ENCODE data around the gene CHKA. TPM values are rescaled to one million over a fixed set of nuclear protein-coding genes. Genes with fewer than 3 reads are reported as not detected.

Gene CHKA
- polyA plus RNA-seq, 1 donor (not counting 4 experiments of a cell fraction or from before 2014, with no cell fraction given) = 7.1 TPM

DNA sequence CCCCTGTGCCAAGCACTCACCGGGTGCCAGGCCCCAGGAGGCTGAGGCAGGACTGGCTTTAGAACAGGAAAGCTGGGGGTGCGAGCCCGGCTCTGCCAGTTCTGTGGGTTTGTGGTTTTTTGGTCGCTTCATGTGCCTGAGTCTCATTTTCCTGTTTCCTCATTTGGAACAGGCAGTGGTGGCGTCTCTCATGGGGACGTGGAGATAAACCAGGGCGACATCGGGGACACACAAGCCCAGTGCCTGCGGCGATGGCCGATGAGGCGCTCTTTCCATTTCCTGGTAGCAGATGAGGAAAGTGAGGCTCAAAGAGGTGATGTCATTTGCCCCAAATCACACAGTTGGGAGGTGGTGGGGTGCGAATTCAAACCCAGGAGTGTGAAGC is 20.8 kb upstream of the CHKA start:
- dilution Hi-C loops (cut with MboI; ENCODE audit: extremely low pct_ligation_motif_present, low sequenced_read_pairs) = no loop called here
- H3K27ac ChIP-seq (ENCODE audit: control insufficient read depth, insufficient read depth, low read length) = no peak overlapping the region

DNA sequence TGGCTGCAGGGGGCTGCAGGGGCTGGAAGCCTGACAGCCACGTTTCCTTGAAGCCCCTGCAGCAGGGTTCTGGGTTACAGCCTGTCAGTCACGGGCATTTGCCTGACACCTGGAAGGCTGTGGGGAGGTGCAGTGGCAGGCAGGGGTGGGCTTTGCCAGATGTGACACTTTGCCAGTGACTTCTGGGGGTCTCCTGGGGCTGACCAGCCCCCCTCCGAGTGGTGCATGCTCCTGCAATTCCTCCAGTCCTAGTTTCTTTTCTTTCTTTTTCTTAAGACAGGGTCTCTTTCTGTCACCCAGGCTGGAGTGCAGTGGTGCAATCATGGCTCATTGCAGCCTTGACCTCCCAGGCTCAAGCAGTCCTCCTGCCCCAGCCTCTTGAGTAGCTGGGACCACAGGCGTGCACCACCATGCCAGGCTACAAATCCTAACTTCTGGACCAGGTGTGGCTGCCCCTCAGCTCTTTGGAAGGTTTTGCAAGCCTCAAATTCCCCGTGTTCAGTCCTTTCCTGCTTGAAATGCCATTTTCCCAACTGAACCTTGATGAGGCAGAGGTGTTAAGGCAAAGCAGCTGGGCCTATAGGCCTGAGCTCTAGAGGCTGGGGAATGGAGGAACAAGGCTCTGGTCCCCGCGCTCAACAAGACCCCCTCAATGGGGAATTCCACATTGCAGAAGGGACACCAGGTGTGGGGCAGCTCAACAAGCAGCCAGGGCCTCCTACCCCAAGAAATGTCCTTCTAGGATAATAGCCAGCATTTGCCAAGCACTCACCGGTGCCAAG is 20.2 kb upstream of the CHKA start:
- H3K27ac ChIP-seq (ENCODE audit: control insufficient read depth, insufficient read depth, low read length) = no peak overlapping the region
- H2AFZ ChIP-seq (ENCODE audit: control insufficient read depth, low read length) = no peak overlapping the region
- H3K79me2 ChIP-seq (ENCODE audit: control insufficient read depth, insufficient read depth, low read length) = no peaks in the 10 kb centered on the region
- DNase-seq (ENCODE audit: low read depth, low spot score) = no peak
- H3K9me3 ChIP-seq (ENCODE audit: control insufficient read depth, low read depth, low read length) = no peaks in the 10 kb centered on the region
- no peak overlapping the region for H3K9ac ChIP-seq (ENCODE audit: control insufficient read depth, extremely low read depth, insufficient read depth, low read length)
- no peaks in the 10 kb centered on the region for H3K4me1 ChIP-seq (ENCODE audit: control insufficient read depth, extremely low read depth, insufficient read depth, low read length)
- no peaks in the 10 kb centered on the region for H4K20me1 ChIP-seq (ENCODE audit: control insufficient read depth, extremely low read depth, insufficient read depth, low read length)
- no peaks in the 10 kb centered on the region for H3K9me1 ChIP-seq (ENCODE audit: control insufficient read depth, extremely low read depth, insufficient read depth, low read length)
- H3K27me3 ChIP-seq (ENCODE audit: control insufficient read depth, extremely low read depth, insufficient read depth, low read length) = peaks cover 4% of the 10 kb centered on the region
- TF ChIP-seq EZH2 (IDR thresholded peaks at IDR 0.05; ENCODE audit: low read length) = no peak
- no peak for TF ChIP-seq CTCF (optimal IDR thresholded peaks at IDR 0.05 in 1 of 3, IDR thresholded peaks at IDR 0.05 in 1 of 3, conservative IDR thresholded peaks at IDR 0.05 in 1 of 3; ENCODE audit: extremely low read depth in 1 of 3, insufficient read depth in 2 of 3, low read length in 3 of 3)
- H3K36me3 ChIP-seq (ENCODE audit: control insufficient read depth in 2 of 2, extremely low read depth in 1 of 2, insufficient read depth in 2 of 2, low read length in 2 of 2) = no peaks in the 10 kb centered on the region
- H3K4me2 ChIP-seq (ENCODE audit: control insufficient read depth, extremely low read depth, insufficient read depth, low read depth, low read length) = no peak overlapping the region
- dilution Hi-C loops (cut with MboI; ENCODE audit: extremely low pct_ligation_motif_present, low sequenced_read_pairs) = no loop called here
- no peak for FAIRE-seq
- no peak overlapping the region for H3K4me3 ChIP-seq (ENCODE audit: control insufficient read depth in 2 of 3, extremely low read depth in 1 of 3, insufficient read depth in 2 of 3, low read depth in 1 of 3, low read length in 3 of 3)

More for the DNA sequence above, 20.8 kb upstream of the CHKA start:
- no peaks in the 10 kb centered on the region for H3K9me1 ChIP-seq (ENCODE audit: control insufficient read depth, extremely low read depth, insufficient read depth, low read length)
- H3K4me3 ChIP-seq (ENCODE audit: control insufficient read depth in 2 of 3, extremely low read depth in 1 of 3, insufficient read depth in 2 of 3, low read depth in 1 of 3, low read length in 3 of 3) = no peak overlapping the region
- no peaks in the 10 kb centered on the region for H4K20me1 ChIP-seq (ENCODE audit: control insufficient read depth, extremely low read depth, insufficient read depth, low read length)
- no peak for FAIRE-seq
- no peaks in the 10 kb centered on the region for H3K36me3 ChIP-seq (ENCODE audit: control insufficient read depth in 2 of 2, extremely low read depth in 1 of 2, insufficient read depth in 2 of 2, low read length in 2 of 2)
- peaks cover 4% of the 10 kb centered on the region for H3K27me3 ChIP-seq (ENCODE audit: control insufficient read depth, extremely low read depth, insufficient read depth, low read length)
- H2AFZ ChIP-seq (ENCODE audit: control insufficient read depth, low read length) = no peak overlapping the region
- no peak for DNase-seq (ENCODE audit: low read depth, low spot score)
- no peak overlapping the region for H3K9ac ChIP-seq (ENCODE audit: control insufficient read depth, extremely low read depth, insufficient read depth, low read length)
- no peaks in the 10 kb centered on the region for H3K4me1 ChIP-seq (ENCODE audit: control insufficient read depth, extremely low read depth, insufficient read depth, low read length)
- H3K79me2 ChIP-seq (ENCODE audit: control insufficient read depth, insufficient read depth, low read length) = no peaks in the 10 kb centered on the region
- H3K9me3 ChIP-seq (ENCODE audit: control insufficient read depth, low read depth, low read length) = no peaks in the 10 kb centered on the region
- TF ChIP-seq EZH2 (IDR thresholded peaks at IDR 0.05; ENCODE audit: low read length) = no peak
- TF ChIP-seq CTCF (optimal IDR thresholded peaks at IDR 0.05 in 1 of 3, IDR thresholded peaks at IDR 0.05 in 1 of 3, conservative IDR thresholded peaks at IDR 0.05 in 1 of 3; ENCODE audit: extremely low read depth in 1 of 3, insufficient read depth in 2 of 3, low read length in 3 of 3) = no peak
- H3K4me2 ChIP-seq (ENCODE audit: control insufficient read depth, extremely low read depth, insufficient read depth, low read depth, low read length) = no peak overlapping the region
